ENCODE measurements around the gene LANCL1.
"Not testable (repeated sequence)": the region's sequence is repeated elsewhere in the genome, so short reads cannot be mapped to it uniquely, and the experiment has no call there.

LANCL1 gene

GRCh38 chr2:210458395-210458794, 18.2 kb downstream of the LANCL1 start:
- DNase-seq: no peak

GRCh38 chr2:210456571-210456970, 20.0 kb downstream of the LANCL1 start:
- no peak for DNase-seq

GRCh38 chr2:210454336-210454735, 22.2 kb downstream of the LANCL1 start:
- DNase-seq: no peak

GRCh38 chr2:210452194-210452593, 24.4 kb downstream of the LANCL1 start:
- DNase-seq: no peak

- not testable (repeated sequence) for DNase-seq
Observed at GRCh38 chr2:210450942-210451341, 25.6 kb downstream of the LANCL1 start.

- no peak for DNase-seq
Observed at GRCh38 chr2:210445732-210446131, 30.8 kb downstream of the LANCL1 start.

GRCh38 chr2:210445116-210445707, 31.3 kb downstream of the LANCL1 start:
- DNase-seq: no peak

GRCh38 chr2:210443527-210443926, 33.0 kb downstream of the LANCL1 start:
- DNase-seq: no peak

- DNase-seq: no peak
Observed at GRCh38 chr2:210442878-210443277, 33.7 kb downstream of the LANCL1 start.

GRCh38 chr2:210442457-210442856, 34.1 kb downstream of the LANCL1 start:
- no peak for DNase-seq

GRCh38 chr2:210440206-210440605, 36.4 kb downstream of the LANCL1 start:
- no peak for DNase-seq

- DNase-seq: no peak
Observed at GRCh38 chr2:210435439-210435838, 41.1 kb downstream of the LANCL1 start.

- no peak for DNase-seq
Observed at GRCh38 chr2:210432633-210433032, 43.9 kb downstream of the LANCL1 start.

GRCh38 chr2:210429403-210430137, 47.0 kb downstream of the LANCL1 start:
- DNase-seq: no peak

GRCh38 chr2:210428393-210429179, 48.0 kb downstream of the LANCL1 start:
- DNase-seq: no peak

GRCh38 chr2:210427309-210427708, 49.2 kb downstream of the LANCL1 start:
- DNase-seq: not testable (repeated sequence)

GRCh38 chr2:210422366-210422765, 54.2 kb downstream of the LANCL1 start:
- DNase-seq: no peak

GRCh38 chr2:210421916-210422315, 54.6 kb downstream of the LANCL1 start:
- peak; percentile 78 for DNase-seq

- DNase-seq: no peak
Observed at GRCh38 chr2:210412660-210413059, 63.9 kb downstream of the LANCL1 start.

- no peak for DNase-seq
Observed at GRCh38 chr2:210410542-210410941, 66.0 kb downstream of the LANCL1 start.

- DNase-seq: no peak
Observed at GRCh38 chr2:210399440-210400041, 77.0 kb downstream of the LANCL1 start.

- DNase-seq: no peak
Observed at GRCh38 chr2:210392469-210392881, 84.1 kb downstream of the LANCL1 start.

- no peak for DNase-seq
Observed at GRCh38 chr2:210389856-210390255, 86.7 kb downstream of the LANCL1 start.

All from fibroblast of skin of right quadriceps (primary cell).